ENCODE measurements around the gene SUPT4H1.

Gene SUPT4H1

GRCh38 chr17:58328195-58329034 is 23.6 kb downstream of the SUPT4H1 start, which contains the start of gene TSPOAP1:
TSS of gene TSPOAP1 (minus strand) at chr17:58328795. CDS start at chr17:58327920, 875 bp downstream.
- H3K27me3 ChIP-seq (replicated peaks) = peaks cover 26% of the 10 kb centered on the region
- TF ChIP-seq, protein P1, sequence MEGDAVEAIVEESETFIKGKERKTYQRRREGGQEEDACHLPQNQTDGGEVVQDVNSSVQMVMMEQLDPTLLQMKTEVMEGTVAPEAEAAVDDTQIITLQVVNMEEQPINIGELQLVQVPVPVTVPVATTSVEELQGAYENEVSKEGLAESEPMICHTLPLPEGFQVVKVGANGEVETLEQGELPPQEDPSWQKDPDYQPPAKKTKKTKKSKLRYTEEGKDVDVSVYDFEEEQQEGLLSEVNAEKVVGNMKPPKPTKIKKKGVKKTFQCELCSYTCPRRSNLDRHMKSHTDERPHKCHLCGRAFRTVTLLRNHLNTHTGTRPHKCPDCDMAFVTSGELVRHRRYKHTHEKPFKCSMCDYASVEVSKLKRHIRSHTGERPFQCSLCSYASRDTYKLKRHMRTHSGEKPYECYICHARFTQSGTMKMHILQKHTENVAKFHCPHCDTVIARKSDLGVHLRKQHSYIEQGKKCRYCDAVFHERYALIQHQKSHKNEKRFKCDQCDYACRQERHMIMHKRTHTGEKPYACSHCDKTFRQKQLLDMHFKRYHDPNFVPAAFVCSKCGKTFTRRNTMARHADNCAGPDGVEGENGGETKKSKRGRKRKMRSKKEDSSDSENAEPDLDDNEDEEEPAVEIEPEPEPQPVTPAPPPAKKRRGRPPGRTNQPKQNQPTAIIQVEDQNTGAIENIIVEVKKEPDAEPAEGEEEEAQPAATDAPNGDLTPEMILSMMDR (IDR thresholded peaks at IDR 0.05; ENCODE audit: low read depth, low read length, missing control alignments) = no peak
- in situ Hi-C loops (cut with HindIII; ENCODE audit: low pct_ligation_motif_present, low sequenced_read_pairs) = no loop called here
- no peak for DNase-seq
- H3K4me3 ChIP-seq (ENCODE audit: low read depth, low read length) = no peak within 1 kb of the TSS
- no peaks in the 10 kb centered on the region for H3K36me3 ChIP-seq (replicated peaks)
- no peak within 1 kb of the TSS for H3K27ac ChIP-seq

- Histone ChIP-seq H3K4me3 (ENCODE audit: low read depth, low read length) (no peak overlapping the region), H3K27ac (no peak overlapping the region)
- DNase-seq = no peak
Observed at GRCh38 chr17:58327363-58328194, 24.4 kb downstream of the SUPT4H1 start.

GRCh38 chr17:58326609-58327362 is 25.2 kb downstream of the SUPT4H1 start:
- no peaks in the 10 kb centered on the region for H3K36me3 ChIP-seq (replicated peaks)
- DNase-seq = no peak
- in situ Hi-C loops (cut with HindIII; ENCODE audit: low pct_ligation_motif_present, low sequenced_read_pairs) = no loop called here
- peaks cover 28% of the 10 kb centered on the region for H3K27me3 ChIP-seq (replicated peaks)
- TF ChIP-seq, protein P1 (IDR thresholded peaks at IDR 0.05; ENCODE audit: low read depth, low read length, missing control alignments) = no peak
- H3K4me3 ChIP-seq (ENCODE audit: low read depth, low read length) = no peak overlapping the region
- H3K27ac ChIP-seq = no peak overlapping the region

More at GRCh38 chr17:58327363-58328194, 24.4 kb downstream of the SUPT4H1 start:
- TF ChIP-seq, protein P1 (IDR thresholded peaks at IDR 0.05; ENCODE audit: low read depth, low read length, missing control alignments) = no peak
- peaks cover 28% of the 10 kb centered on the region for H3K27me3 ChIP-seq (replicated peaks)
- in situ Hi-C loops (cut with HindIII; ENCODE audit: low pct_ligation_motif_present, low sequenced_read_pairs) = no loop called here
- no peaks in the 10 kb centered on the region for H3K36me3 ChIP-seq (replicated peaks)

- TF ChIP-seq, protein P1 (IDR thresholded peaks at IDR 0.05; ENCODE audit: low read depth, low read length, missing control alignments) = no peak
- no peaks in the 10 kb centered on the region for H3K36me3 ChIP-seq (replicated peaks)
- H3K4me3 ChIP-seq (ENCODE audit: low read depth, low read length) = no peak overlapping the region
- peaks cover 28% of the 10 kb centered on the region for H3K27me3 ChIP-seq (replicated peaks)
- DNase-seq = no peak
- in situ Hi-C loops (cut with HindIII; ENCODE audit: low pct_ligation_motif_present, low sequenced_read_pairs) = no loop called here
- no peak overlapping the region for H3K27ac ChIP-seq
Observed at GRCh38 chr17:58325976-58326468, 26.0 kb downstream of the SUPT4H1 start.

- no peak for DNase-seq
- in situ Hi-C loops (cut with HindIII; ENCODE audit: low pct_ligation_motif_present, low sequenced_read_pairs) = no loop called here
- Histone ChIP-seq H3K27me3 (replicated peaks) (peaks cover 28% of the 10 kb centered on the region), H3K4me3 (ENCODE audit: low read depth, low read length) (no peak overlapping the region), H3K36me3 (replicated peaks) (no peaks in the 10 kb centered on the region), H3K27ac (no peak overlapping the region)
- TF ChIP-seq, protein P1 (IDR thresholded peaks at IDR 0.05; ENCODE audit: low read depth, low read length, missing control alignments) = no peak
Observed at GRCh38 chr17:58325289-58325726, 26.7 kb downstream of the SUPT4H1 start.
